Muscle of leg (tissue), 11 donors: ENCODE results near the gene CLCN3. TPM values are rescaled to one million over a fixed set of nuclear protein-coding genes. Genes with fewer than 3 reads are reported as not detected.
A peak's percentile ranks its signal among the peaks of the same experiment; 100 is the strongest.

ENCODE experiments used
- DNase-seq: peaks from one replicate; pipeline ENCODE4 v3.0.0; 2013
- H3K27ac ChIP-seq: one replicate; pipeline ENCODE4 v1.5.1; 2013; ENCODE audit warnings: mild to moderate bottlenecking, low read length, control low read depth
- H3K27me3 ChIP-seq: one replicate; pipeline ENCODE4 v1.6.1; 2013; ENCODE audit warnings: low read length; ENCODE audit not compliant: control insufficient read depth, insufficient read depth
- H3K36me3 ChIP-seq: one replicate; pipeline ENCODE4 v1.6.1; 2013; ENCODE audit warnings: low read length; ENCODE audit not compliant: control insufficient read depth, insufficient read depth
- H3K4me1 ChIP-seq: one replicate; pipeline ENCODE4 v1.6.1; 2013; ENCODE audit warnings: low read length; ENCODE audit not compliant: control insufficient read depth, insufficient read depth
- H3K4me3 ChIP-seq: one replicate; pipeline ENCODE4 v1.5.1; 2013; ENCODE audit warnings: low read length, control low read depth
- H3K9me3 ChIP-seq: replicated peaks from 2 replicates; pipeline ENCODE4 v1.6.1; 2013; ENCODE audit warnings: low read depth, low read length; ENCODE audit not compliant: control insufficient read depth
- WGBS: methylation state at CpG from one replicate; pipeline ENCODE4 v1.1.5; 2013; ENCODE audit warnings: missing lambda C conversion rate; ENCODE audit not compliant: insufficient coverage; 5-methylcytosine and 5-hydroxymethylcytosine counted together
- polyA plus RNA-seq, 8 donors: library from polyadenylated mRNA; unstranded; fragments of 120-200 nt; gene quantifications; one replicate each; pipeline versions ENCODE4 v1.2.1 to v1.2.3, GENCODE V29; 2013; ENCODE audit warnings: inconsistent platforms in 1 of 8, low replicate concordance in 1 of 8; ENCODE audit not compliant: insufficient read length in 8 of 8, insufficient read depth in 1 of 8
- total RNA-seq: library from RNA; stranded (reverse); fragments of 120-200 nt; gene quantifications from one replicate; pipeline ENCODE4 v1.2.4, GENCODE V29; 2013

Gene CLCN3
- total and polyA plus RNA-seq, 9 donors, result 22.5 to 33.9 (median 26.8) TPM

- H3K4me3 ChIP-seq, result no peak overlapping the region
- H3K27ac ChIP-seq, result no peak overlapping the region
- H3K9me3 ChIP-seq, result no peaks in the 10 kb centered on the region
- no peak for DNase-seq
- peaks cover 10% of the 10 kb centered on the region for H3K36me3 ChIP-seq
- H3K4me1 ChIP-seq, result no peaks in the 10 kb centered on the region
- H3K27me3 ChIP-seq, result no peaks in the 10 kb centered on the region
Observed at GRCh38 chr4:169594560-169595195, 25.7 kb upstream of the CLCN3 start.

GRCh38 chr4:169601016-169601771, 19.2 kb upstream of the CLCN3 start:
- H3K36me3 ChIP-seq, result peaks cover 7% of the 10 kb centered on the region
- H3K27me3 ChIP-seq, result no peaks in the 10 kb centered on the region
- no peak overlapping the region for H3K27ac ChIP-seq
- no peak for DNase-seq
- no peak overlapping the region for H3K4me3 ChIP-seq
- no peaks in the 10 kb centered on the region for H3K4me1 ChIP-seq
- H3K9me3 ChIP-seq, result no peaks in the 10 kb centered on the region

GRCh38 chr4:169603312-169603711, 17.1 kb upstream of the CLCN3 start:
- no CpG with 5 or more reads among the region's 2 CpGs for WGBS
- Histone ChIP-seq H3K4me1 (no peaks in the 10 kb centered on the region), H3K36me3 (peaks cover 3% of the 10 kb centered on the region), H3K9me3 (no peaks in the 10 kb centered on the region), H3K4me3 (no peak overlapping the region), H3K27ac (no peak overlapping the region), H3K27me3 (no peaks in the 10 kb centered on the region)
- no peak for DNase-seq

GRCh38 chr4:169604131-169604900, 16.1 kb upstream of the CLCN3 start:
- Histone ChIP-seq H3K9me3 (no peaks in the 10 kb centered on the region), H3K27ac (no peak overlapping the region), H3K4me1 (no peaks in the 10 kb centered on the region), H3K4me3 (no peak overlapping the region), H3K27me3 (no peaks in the 10 kb centered on the region), H3K36me3 (peaks cover 3% of the 10 kb centered on the region)
- WGBS, result no CpG with 5 or more reads among the region's 1 CpG
- DNase-seq, result no peak

GRCh38 chr4:169604903-169605331, 15.5 kb upstream of the CLCN3 start:
- Histone ChIP-seq H3K27ac (no peak overlapping the region), H3K4me3 (no peak overlapping the region), H3K36me3 (peaks cover 3% of the 10 kb centered on the region), H3K27me3 (no peaks in the 10 kb centered on the region), H3K4me1 (no peaks in the 10 kb centered on the region), H3K9me3 (no peaks in the 10 kb centered on the region)
- WGBS, result no CpG with 5 or more reads among the region's 1 CpG
- no peak for DNase-seq

GRCh38 chr4:169611157-169611556, 9.2 kb upstream of the CLCN3 start:
- DNase-seq, result no peak
- no CpG with 5 or more reads among the region's 4 CpGs for WGBS
- H3K36me3 ChIP-seq, result no peaks in the 10 kb centered on the region
- H3K4me3 ChIP-seq, result no peak overlapping the region
- no peaks in the 10 kb centered on the region for H3K27me3 ChIP-seq
- no peak overlapping the region for H3K27ac ChIP-seq
- H3K9me3 ChIP-seq, result no peaks in the 10 kb centered on the region
- peaks cover 3% of the 10 kb centered on the region for H3K4me1 ChIP-seq

GRCh38 chr4:169611991-169612870, 8.1 kb upstream of the CLCN3 start, which contains the start of gene NEK1:
Gene NEK1 (minus strand): TSS chr4:169612583. CDS start chr4:169602630, 9,953 bp downstream.
- DNase-seq, result peak; percentile 95
- Histone ChIP-seq H3K27ac (peak within 1 kb of the TSS; percentile 99), H3K27me3 (no peaks in the 10 kb centered on the region), H3K4me3 (peak within 1 kb of the TSS; percentile 91), H3K4me1 (peaks cover 3% of the 10 kb centered on the region), H3K36me3 (no peaks in the 10 kb centered on the region), H3K9me3 (no peaks in the 10 kb centered on the region)
- WGBS, result under 1% methylated on average over 46 of the region's 61 CpGs

GRCh38 chr4:169612871-169613859, 7.2 kb upstream of the CLCN3 start:
- H3K4me3 ChIP-seq, result peak overlapping the region; percentile 91
- H3K27me3 ChIP-seq, result no peaks in the 10 kb centered on the region
- peaks cover 3% of the 10 kb centered on the region for H3K4me1 ChIP-seq
- WGBS, result 0% methylated on average over 2 of the region's 9 CpGs
- H3K9me3 ChIP-seq, result no peaks in the 10 kb centered on the region
- H3K27ac ChIP-seq, result peak overlapping the region; percentile 99
- H3K36me3 ChIP-seq, result no peaks in the 10 kb centered on the region
- peak; percentile 89 for DNase-seq
